Mucosa of gallbladder (tissue), 1 donor: ENCODE data around the gene ZSCAN32. TPM values are rescaled to one million over a fixed set of nuclear protein-coding genes. Genes with fewer than 3 reads are reported as not detected.
A peak's percentile ranks its signal among the peaks of the same experiment; 100 is the strongest.

ENCODE experiments used
- DNase-seq: peaks from one replicate; pipeline ENCODE4 v3.0.0-alpha.2; 2020; ENCODE audit warnings: low spot score
- total RNA-seq: library from RNA; stranded (reverse); gene quantifications from one replicate; pipeline ENCODE4 v1.2.1, GENCODE V29; 2021
- donor health status: DM: no; HTN: no; CAD: no.

Gene ZSCAN32
- total RNA-seq, result 10.9 TPM

- DNase-seq, result peak; percentile 99
Observed at GRCh38 chr16:3400779-3401688, at the start of gene ZSCAN32, which contains the start of gene ZNF174. ZSCAN32 (minus strand) TSS chr16:3401004; CDS start chr16:3397557, 3,447 bp downstream. ZNF174 (plus strand) TSS chr16:3401215; CDS start chr16:3402005, 790 bp downstream.

- no peak for DNase-seq
Observed at GRCh38 chr16:3444032-3444388, 43.2 kb upstream of the ZSCAN32 start.

- DNase-seq, result peak; percentile 84
Observed at GRCh38 chr16:3443108-3444031, 42.6 kb upstream of the ZSCAN32 start, which contains the start of the genes NAA60 and ZNF597. NAA60 (plus strand) TSS chr16:3443680; CDS start chr16:3476228, 32,548 bp downstream. ZNF597 (minus strand) TSS chr16:3443504; CDS start chr16:3443153, 351 bp downstream.

GRCh38 chr16:3439637-3440036 is 38.8 kb upstream of the ZSCAN32 start:
- DNase-seq, result no peak

- no peak for DNase-seq
Observed at GRCh38 chr16:3434373-3434772, 33.6 kb upstream of the ZSCAN32 start.

GRCh38 chr16:3431779-3432219 is 31.0 kb upstream of the ZSCAN32 start:
- peak; percentile 38 for DNase-seq

GRCh38 chr16:3413730-3414379 is 13.1 kb upstream of the ZSCAN32 start:
- DNase-seq, result no peak

GRCh38 chr16:3408561-3409197 is 7.9 kb upstream of the ZSCAN32 start:
- DNase-seq, result no peak

- no peak for DNase-seq
Observed at GRCh38 chr16:3401719-3402397, 1.1 kb upstream of the ZSCAN32 start.

GRCh38 chr16:3400446-3400778 is 392 bp downstream of the ZSCAN32 start:
- no peak for DNase-seq

GRCh38 chr16:3389663-3390338 is 11.0 kb downstream of the ZSCAN32 start:
- DNase-seq, result no peak

GRCh38 chr16:3388325-3388724 is 12.5 kb downstream of the ZSCAN32 start:
- DNase-seq, result no peak

GRCh38 chr16:3383045-3383448 is 17.8 kb downstream of the ZSCAN32 start:
- no peak for DNase-seq

GRCh38 chr16:3377917-3378316 is 22.9 kb downstream of the ZSCAN32 start:
- no peak for DNase-seq

GRCh38 chr16:3375680-3376079 is 25.1 kb downstream of the ZSCAN32 start:
- DNase-seq, result no peak

- no peak for DNase-seq
Observed at GRCh38 chr16:3369073-3369472, 31.7 kb downstream of the ZSCAN32 start.

GRCh38 chr16:3364774-3365427 is 35.9 kb downstream of the ZSCAN32 start:
- peak; percentile 94 for DNase-seq

GRCh38 chr16:3363793-3364192 is 37.0 kb downstream of the ZSCAN32 start:
- DNase-seq, result no peak

GRCh38 chr16:3362931-3363330 is 37.9 kb downstream of the ZSCAN32 start:
- DNase-seq, result no peak
